DMS 273 (cell line): ENCODE data around the gene ZFAND4.
"Not testable (repeated sequence)": the region's sequence is repeated elsewhere in the genome, so short reads cannot be mapped to it uniquely, and the experiment has no call there.

Experiments used
- DNase-seq: peaks from one replicate; lab custom pipeline; 2025; ENCODE audit not compliant: unreplicated experiment; lab: John Stamatoyannopoulos, UW

ZFAND4 gene

DNA sequence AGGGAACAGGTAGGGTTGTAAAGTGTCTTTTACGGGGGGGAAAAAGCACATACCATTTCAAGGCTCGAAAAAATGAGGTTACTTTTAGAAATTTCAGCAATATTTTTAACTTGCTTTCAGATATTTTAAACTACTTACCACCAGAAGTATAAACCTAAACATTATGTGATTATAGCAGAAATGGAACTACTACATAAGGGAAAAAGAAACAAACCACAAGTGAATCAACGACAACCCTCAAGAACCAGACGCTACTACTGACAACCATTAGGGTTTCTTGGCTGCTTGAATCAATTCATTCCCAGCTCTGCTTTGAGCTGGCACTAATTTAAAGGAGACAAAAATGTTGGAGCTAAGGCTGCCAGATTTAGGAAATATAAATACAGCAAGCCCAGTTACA is 80.1 kb downstream of the ZFAND4 start:
- DNase-seq: no peak

DNA sequence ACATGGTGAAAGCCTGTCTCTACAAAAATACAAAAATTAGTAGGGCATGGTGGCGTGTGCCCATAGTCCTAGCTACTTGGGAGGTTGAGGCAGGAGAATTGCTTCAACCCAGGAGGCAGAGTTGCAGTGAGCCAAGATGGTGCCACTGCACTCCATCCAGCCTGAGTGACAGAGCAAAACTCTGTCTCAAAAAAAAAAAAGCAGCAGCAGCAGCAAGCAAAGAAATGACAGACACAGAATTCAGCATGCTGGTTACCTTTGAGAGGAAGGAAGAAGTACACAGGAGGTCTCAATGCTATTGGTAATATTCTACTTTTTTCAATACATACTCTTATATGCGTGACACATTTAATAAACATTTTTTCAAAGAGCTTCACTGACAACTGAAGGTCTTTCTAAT is 81.3 kb downstream of the ZFAND4 start:
- no peak for DNase-seq

DNA sequence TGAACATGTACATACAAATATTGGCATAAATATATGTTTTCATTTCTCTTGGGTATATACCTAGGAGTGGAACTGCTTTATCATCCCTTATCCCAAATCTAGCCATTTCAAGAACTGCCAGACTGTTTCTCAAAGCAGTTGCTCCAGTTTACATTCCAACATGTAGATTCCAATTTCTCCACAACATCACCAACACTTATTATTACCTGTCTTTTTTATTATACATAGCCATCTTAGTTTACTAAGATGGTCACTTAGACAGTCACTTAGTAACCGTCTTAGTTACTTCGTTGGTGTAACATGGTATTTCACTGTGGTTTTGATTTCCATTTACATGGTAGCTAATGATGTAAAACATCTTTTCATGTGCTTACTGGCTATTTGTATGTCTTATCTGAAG is 82.7 kb downstream of the ZFAND4 start:
- DNase-seq: no peak

DNA sequence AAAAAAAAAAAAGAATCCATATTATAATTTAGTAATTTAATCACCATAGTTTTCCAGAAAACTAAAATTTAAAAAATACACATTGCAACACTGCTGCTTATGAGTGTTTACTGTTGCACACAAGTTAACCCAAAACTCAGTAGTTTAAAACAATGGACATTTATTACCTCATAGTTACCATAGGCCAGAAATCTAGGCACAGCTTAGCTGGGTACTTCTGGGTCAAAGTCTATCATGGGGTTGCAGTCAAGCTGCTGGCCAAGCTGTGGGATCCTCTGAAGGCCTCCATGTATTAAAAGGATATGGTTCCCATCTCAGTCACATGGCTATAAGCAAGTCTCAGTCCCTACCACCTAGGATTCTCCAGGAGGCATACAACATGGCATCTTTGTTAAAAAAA is 83.6 kb downstream of the ZFAND4 start:
- DNase-seq: no peak

DNA sequence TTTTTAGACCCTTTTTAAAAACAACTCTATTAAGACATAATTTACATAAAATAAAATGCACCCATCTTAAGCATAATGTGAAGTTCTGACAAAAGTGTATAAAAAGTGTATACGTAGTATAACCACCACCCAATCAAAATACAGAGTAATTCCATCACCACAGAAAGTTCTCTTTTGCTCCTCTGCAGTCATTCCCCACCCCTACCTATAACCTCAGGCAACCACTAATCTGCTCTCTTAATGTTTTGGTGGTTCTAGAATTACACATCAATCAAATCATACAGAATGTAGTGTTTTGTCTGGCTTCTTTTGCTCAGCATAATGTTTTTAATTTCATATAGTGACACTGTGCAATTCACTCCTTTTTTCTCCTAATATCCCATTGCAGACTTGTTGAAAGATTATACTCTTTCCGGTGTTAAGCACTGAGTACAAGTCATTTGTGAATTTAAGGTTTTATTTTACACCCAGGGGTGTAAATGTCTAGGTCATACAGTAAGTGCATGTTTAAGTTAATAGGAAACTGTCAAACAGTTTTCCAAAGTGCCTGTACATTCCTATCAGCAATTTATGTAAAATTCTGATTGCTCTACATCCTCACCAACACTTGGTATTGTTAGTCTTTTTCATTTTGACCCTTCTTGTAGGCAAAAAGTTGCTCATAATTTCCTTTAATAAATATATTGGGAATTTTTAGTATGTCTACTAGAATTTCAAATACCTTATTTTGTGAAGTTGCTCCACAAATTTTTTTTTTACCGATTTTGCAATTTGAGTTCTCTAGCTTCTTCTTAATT is 86.3 kb downstream of the ZFAND4 start:
- DNase-seq: no peak

DNA sequence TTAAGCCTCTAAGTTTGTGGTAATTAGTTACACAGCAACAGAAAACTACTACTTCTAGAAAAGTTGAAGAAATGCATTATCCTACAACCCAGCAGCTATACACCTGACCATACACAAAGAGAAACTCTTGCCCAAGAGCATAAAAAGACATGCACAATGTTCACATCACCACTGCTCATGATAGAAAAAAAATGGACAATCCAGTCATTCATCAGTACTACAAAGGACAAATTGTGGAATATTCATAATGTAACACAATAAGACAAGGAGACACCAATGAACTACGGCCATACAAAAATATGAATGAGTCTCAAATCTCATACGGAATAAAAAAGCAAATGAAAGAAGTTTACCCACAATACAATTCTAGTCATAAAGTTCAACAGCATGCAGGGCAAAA is 87.4 kb downstream of the ZFAND4 start:
- DNase-seq: no peak

DNA sequence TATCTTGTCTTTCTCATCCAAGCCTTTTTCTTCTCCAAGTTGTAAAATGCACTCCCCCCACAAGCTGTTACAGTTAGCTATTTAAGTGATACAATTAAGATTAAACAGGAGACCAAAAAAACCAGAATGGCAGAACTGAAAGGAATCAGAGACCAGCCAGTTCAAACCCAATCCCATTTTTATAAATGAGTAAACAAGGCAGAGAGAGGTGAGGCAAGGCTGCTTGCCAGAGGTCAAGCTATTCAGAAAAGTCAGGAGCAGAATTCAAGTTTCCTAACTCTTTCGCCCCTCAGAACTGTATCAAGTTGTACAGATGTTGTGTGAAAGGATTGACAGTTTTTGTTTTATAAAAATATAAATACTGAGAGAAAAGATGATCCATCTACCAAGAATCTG is 90.2 kb downstream of the ZFAND4 start:
- no peak for DNase-seq

DNA sequence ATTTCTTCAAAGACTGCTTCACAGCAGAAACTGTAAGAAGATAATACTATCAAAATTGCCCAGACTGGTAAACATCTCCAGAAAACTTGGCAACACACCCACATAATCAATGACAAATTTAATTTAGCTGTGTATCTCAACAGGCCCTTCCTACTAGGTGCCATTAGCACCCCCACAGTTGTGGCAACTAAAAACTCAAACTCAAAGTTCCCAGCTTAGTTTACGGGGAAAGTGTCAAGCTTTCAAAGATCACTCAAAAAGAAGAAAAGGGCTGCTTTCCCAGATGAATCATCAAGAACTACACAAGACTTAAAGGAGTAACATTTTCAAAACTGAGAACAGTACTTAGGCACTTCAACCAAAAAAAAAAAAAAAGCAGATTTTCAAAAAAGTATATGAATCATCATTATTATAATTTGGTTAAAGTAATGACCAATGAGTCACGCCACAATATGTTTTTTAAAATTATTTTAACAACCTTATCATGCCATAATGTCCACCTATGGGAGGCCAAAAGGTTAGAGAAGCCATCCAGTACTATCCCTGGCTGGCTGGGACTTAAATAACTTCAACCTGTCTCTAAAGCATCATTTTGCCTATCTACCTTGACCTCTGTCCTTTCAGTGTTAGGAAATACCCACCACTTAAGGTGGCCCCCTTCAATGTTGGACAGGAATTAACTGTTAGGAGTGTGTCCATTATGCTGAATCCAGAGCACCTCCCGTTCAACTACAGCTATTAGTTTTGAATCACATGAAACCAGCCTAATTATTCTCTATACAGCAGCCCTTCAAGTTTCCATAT is 90.8 kb downstream of the ZFAND4 start:
- no peak for DNase-seq

DNA sequence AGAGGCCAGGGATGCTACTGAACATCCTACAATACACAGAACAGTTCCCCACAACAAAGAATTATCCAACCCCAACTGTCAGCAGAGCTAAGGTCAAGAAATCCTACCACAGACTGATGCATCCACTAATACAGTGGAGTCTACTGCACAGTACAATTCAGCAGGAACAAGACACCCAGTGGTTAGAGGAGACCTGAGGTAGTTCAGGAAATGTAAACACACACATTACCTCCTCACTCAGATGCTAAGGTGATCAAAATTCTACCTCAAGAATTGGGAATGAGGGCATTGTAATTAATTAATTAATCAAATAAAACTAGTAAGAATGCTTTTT is 91.4 kb downstream of the ZFAND4 start:
- DNase-seq: no peak

DNA sequence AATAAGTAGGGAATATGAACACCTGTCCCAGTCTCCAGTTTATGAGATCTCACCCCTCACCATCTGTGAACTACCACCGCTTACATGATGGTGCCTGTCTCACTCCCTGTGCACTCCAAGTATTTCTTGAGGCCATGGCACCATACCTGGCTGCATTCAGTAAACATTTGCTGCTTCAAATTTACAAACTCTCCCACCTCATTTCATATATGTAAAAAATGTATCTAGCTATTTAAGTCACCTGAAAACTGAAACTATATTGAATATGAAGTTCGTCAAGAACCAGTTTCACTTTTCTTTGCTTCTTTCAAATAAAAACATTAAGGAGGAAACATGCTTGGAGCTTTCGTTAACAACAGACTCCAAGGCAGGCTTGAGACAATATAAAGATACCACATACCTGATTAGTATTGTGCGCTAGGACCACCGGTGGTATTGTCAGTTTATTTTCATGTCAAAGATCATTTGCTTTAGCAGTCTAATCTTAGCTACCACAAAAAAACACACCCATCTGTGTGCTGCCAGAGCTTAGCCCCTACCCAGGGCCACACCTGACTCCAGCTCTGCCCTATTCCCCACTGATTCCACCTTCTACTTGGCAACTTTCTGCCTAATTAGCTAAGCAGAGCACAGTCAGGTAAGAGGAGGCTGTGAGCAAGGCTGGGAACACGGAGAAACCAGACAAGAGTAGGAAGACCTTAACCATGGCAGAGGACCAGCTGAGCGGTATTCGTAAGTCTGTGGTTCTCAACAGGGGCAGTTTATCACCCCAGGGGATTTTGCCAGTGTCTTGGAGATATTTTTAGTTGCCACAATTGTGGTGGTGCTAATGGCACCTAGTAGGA is 92.0 kb downstream of the ZFAND4 start:
- peak; percentile 37 for DNase-seq

DNA sequence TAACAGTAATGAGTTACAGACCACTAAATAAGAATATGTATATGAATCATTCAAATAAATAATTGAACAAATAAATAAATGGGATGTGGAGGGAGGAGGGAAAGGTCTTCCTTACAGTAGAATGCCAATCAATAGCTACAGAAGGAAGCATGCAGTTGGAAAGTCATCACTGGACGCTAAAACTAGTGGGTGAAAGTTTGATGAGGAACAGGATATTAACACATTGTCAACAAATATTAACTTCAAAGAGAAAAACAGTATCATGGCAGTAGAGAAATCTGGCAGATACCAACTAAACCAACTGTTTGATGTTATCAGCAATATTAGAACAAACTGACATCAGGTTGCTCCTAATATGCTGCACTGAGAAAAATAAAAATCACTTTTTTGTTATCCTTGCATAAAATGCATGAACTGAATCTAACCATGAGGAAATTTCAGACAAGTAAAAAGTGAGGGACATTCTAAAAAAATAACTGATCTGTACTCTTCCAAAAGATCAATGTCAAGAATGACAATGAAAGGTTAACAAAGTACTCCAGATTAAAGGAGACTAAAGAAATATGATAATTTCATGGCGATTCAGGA is 94.1 kb downstream of the ZFAND4 start:
- DNase-seq: no peak

DNA sequence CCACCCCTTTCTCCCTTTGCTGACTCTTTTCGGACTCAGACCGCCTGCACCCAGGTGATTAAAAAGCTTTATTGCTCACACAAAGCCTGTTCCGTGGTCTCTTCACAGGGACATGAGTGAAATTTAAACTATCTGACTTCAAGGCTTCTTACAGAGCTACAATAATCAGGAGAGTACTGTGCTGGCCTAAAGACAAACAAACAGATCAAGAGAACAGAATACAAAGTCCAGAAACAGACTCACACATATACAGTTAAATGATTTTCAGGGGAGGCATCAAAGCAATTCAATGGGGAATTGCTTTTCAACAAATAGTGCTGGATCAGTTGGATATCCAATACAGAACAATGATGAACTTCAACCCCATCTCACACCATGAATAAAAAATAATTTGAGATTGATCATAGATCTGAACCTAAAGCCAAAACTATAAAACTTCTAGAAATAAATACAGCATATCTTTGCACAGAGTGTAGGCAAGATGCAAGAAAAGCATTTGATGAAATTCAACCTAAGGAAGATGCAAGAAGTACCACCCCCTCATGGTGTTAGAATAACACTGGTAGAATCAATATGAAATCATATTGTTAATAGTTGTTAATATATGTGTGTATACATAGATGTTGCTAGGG is 96.5 kb downstream of the ZFAND4 start:
- no peak for DNase-seq

DNA sequence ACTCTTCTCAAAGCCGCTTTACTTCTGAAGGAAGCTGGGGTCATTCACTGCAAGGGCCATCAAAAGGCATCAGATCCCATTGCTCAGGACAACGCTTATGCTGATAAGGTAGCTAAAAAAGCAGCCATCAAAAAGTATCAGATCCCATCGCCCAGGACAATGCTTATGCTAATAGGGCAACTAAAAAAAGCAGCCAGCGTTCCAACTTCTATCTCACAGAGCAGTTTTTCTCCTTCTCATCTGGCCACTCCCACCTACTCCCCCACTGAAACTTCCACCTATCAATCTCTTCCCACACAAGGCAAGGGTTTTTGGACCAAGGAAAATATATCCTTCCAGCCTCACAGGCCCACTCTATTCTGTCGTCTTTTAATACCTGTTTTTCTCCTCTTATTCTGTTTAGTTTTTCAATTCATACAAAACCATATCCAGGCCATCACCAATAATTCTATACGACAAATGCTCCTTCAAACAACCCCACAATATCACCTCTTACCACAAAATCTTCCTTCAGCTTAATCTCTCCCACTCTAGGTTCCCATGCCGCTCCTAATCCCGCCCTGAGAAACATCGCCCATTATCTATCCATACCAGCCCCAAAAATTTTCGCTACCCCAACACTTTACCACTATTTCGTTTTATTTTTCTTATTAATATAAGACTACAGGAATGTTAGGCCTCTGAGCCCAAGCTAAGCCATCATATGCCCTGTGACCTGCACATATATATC is 97.4 kb downstream of the ZFAND4 start:
- DNase-seq: not testable (repeated sequence)

DNA sequence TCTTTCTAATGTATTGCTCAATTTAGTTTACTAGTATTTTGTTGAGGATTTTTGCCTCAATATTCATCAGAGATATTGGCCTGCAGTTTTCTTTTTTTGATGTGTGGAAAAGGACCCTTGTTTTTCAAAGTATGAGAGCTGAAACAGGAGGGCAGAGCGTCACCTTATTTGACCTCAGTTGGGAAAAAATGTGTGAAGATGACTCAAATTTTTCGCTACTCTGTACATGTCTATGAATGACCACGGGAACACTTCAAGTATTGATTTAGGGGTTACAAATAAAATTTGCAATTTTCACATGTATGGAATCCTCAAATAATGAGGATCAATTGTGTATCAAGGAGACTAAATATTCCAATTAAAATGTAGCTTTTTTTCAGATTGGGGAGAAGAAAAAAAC is 103.1 kb downstream of the ZFAND4 start:
- no peak for DNase-seq

DNA sequence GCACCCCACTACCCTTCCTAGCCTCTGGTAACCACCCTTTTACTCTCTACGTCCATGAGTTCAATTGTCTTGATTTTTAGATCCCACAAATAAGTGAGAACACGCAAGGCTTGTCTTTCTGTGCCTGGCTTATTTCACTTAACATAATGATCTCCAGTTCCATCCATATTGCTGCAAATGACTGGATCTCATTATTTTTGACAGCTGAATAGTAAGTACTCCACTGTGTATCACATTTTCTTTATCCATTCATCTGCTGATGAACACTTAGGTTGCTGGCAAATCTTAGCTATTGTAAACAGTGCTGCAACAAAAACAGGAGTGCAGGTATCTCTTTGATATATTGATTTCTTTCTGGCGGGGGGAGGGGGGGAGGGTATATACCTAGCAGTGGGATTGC is 106.2 kb downstream of the ZFAND4 start:
- no peak for DNase-seq
